ENCODE data around the gene DLGAP1.

DLGAP1 gene

DNA sequence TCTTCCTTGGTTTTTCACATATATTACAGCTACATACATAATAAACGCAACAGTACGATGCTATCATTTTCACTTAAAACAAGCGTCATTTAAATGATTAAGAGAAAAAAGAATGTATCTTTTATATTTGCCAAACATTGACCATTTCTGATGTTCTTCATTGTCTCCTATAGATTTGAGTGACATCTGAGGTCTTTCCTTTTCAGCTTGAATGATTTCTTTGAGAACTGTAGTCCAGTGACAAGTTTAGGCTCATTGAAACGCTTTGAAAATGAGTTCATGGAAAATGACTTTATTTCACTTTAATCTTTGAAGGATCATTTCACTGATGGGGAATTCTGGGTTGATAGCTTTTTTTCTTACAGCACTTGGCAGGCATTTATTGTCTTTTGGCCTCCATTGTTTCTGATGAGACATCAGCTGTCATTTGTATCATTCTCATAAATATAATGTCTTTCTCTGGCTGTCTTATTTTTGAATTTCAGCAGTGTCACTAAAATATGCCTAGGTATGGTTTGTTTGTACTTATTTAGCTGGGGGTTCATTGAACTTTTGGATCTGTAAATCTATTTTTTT is 994.2 kb downstream of the DLGAP1 start:
- H3K36me3 ChIP-seq (ENCODE audit: control insufficient read depth, insufficient read depth, low read length): no peaks in the 10 kb centered on the region
- H3K27me3 ChIP-seq (ENCODE audit: control insufficient read depth, insufficient read depth, low read length): no peaks in the 10 kb centered on the region
- no peak overlapping the region for H3K4me3 ChIP-seq (ENCODE audit: low read length)
- peaks cover 33% of the 10 kb centered on the region for H3K4me1 ChIP-seq (ENCODE audit: control insufficient read depth, insufficient read depth, low read length)
- H3K9me3 ChIP-seq (ENCODE audit: control insufficient read depth, low read length): no peaks in the 10 kb centered on the region
- H3K9ac ChIP-seq (ENCODE audit: low read length): no peak overlapping the region

DNA sequence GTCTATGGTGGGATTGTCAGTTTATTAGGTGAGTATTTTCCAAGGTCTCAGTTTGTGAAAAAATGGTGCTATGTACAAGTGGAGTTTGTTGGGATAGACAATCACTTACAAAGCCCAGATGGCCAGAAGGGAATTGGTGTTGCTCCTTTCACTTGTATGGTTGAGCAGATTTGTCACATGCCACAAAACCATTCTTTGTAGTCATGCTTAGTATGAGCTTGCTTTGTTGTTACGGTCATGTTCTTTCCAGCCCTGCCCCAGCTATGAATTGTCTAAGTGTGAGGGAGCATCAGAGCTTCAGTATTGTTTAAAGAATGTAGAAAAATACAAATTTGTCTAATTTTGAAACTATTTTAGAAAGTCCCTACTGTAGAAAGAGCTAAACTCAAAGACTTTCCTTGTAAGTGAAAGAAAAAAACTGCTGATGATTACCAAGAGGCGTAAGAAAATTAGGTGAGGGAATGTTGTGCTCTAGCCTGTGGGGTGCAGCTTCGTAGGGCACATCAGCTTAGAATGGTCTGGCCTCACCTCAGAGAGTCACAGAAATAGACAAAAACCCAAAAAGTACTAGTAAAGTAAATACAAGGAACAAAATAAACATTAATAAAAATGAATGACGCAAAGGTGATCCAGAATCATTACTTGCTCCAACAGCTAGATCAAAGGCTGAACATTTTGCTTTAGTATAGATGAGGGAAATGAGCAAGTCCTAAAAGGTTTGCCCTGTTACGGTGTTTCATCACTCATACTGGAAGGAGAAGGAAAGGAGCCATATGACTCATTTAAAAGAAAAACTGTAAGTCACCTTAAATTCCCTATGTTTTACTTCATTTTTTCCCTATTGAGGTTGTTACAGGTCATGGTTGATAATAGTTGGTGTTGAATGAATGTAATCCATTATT is 995.9 kb downstream of the DLGAP1 start:
- Histone ChIP-seq H3K36me3 (ENCODE audit: control insufficient read depth, insufficient read depth, low read length) (no peaks in the 10 kb centered on the region), H3K9ac (ENCODE audit: low read length) (peak overlapping the region; percentile 20), H3K4me1 (ENCODE audit: control insufficient read depth, insufficient read depth, low read length) (peaks cover 47% of the 10 kb centered on the region), H3K9me3 (ENCODE audit: control insufficient read depth, low read length) (no peaks in the 10 kb centered on the region), H3K4me3 (ENCODE audit: low read length) (no peak overlapping the region), H3K27me3 (ENCODE audit: control insufficient read depth, insufficient read depth, low read length) (no peaks in the 10 kb centered on the region)

DNA sequence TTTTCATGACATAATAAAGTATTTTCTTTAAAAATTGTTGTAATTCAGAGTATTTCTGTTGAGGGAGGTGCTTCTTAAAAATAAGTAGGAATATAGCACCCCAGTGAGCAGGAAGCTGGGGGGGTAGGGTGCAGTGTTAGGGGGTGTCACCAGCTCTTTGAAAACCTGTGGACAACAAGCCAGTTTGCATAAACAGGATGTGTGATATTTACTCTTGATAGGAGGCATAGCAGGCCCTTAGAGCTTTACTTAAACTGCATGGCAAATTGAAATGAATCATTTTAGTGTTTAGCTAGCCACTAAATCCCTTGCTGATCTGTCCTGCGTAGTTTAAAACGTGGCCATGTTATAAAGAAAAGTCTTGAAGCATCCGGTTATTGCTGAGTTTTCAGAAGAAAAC is 996.7 kb downstream of the DLGAP1 start:
- Histone ChIP-seq H3K9ac (ENCODE audit: low read length) (peak overlapping the region; percentile 20), H3K9me3 (ENCODE audit: control insufficient read depth, low read length) (no peaks in the 10 kb centered on the region), H3K36me3 (ENCODE audit: control insufficient read depth, insufficient read depth, low read length) (no peaks in the 10 kb centered on the region), H3K4me1 (ENCODE audit: control insufficient read depth, insufficient read depth, low read length) (peaks cover 50% of the 10 kb centered on the region), H3K27me3 (ENCODE audit: control insufficient read depth, insufficient read depth, low read length) (no peaks in the 10 kb centered on the region), H3K4me3 (ENCODE audit: low read length) (no peak overlapping the region)

DNA sequence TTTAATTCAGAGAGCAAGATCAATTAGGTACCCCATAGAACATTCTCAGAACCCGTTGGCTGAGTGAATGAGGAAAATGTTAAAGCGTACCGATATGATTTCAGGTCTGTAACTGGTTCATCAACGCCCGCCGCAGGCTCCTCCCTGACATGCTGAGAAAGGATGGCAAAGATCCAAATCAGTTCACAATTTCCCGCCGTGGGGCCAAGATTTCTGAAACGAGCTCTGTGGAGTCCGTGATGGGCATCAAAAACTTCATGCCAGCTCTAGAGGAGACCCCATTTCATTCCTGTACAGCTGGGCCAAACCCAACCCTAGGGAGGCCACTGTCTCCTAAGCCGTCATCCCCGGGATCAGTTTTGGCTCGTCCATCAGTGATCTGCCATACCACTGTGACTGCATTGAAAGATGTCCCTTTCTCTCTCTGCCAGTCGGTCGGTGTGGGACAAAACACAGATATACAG is 997.8 kb downstream of the DLGAP1 start:
- no peak overlapping the region for H3K4me3 ChIP-seq (ENCODE audit: low read length)
- no peaks in the 10 kb centered on the region for H3K9me3 ChIP-seq (ENCODE audit: control insufficient read depth, low read length)
- H3K9ac ChIP-seq (ENCODE audit: low read length): peak overlapping the region; percentile 2
- H3K27me3 ChIP-seq (ENCODE audit: control insufficient read depth, insufficient read depth, low read length): no peaks in the 10 kb centered on the region
- H3K36me3 ChIP-seq (ENCODE audit: control insufficient read depth, insufficient read depth, low read length): no peaks in the 10 kb centered on the region
- peaks cover 59% of the 10 kb centered on the region for H3K4me1 ChIP-seq (ENCODE audit: control insufficient read depth, insufficient read depth, low read length)

DNA sequence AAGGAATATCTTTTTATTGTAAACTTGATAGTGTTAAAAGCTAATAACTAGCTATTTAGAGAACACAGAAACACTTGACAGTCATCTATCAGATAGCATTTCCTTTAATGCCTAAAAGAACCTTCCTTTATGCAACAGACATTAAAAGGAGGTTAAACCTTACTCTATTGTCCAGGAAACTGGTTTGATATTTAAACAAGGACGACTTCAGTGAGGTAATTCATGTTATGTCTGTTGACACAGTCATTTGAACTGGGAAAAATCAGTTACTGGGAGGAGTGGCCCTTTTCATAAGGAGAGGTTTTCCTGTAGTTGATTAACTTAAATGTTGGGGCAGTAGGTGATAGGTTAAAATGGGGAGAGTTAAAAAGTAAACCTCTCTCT is 998.4 kb downstream of the DLGAP1 start:
- H3K36me3 ChIP-seq (ENCODE audit: control insufficient read depth, insufficient read depth, low read length): no peaks in the 10 kb centered on the region
- peaks cover 59% of the 10 kb centered on the region for H3K4me1 ChIP-seq (ENCODE audit: control insufficient read depth, insufficient read depth, low read length)
- H3K27me3 ChIP-seq (ENCODE audit: control insufficient read depth, insufficient read depth, low read length): no peaks in the 10 kb centered on the region
- no peaks in the 10 kb centered on the region for H3K9me3 ChIP-seq (ENCODE audit: control insufficient read depth, low read length)
- no peak overlapping the region for H3K4me3 ChIP-seq (ENCODE audit: low read length)
- H3K9ac ChIP-seq (ENCODE audit: low read length): peak overlapping the region; percentile 100

DNA sequence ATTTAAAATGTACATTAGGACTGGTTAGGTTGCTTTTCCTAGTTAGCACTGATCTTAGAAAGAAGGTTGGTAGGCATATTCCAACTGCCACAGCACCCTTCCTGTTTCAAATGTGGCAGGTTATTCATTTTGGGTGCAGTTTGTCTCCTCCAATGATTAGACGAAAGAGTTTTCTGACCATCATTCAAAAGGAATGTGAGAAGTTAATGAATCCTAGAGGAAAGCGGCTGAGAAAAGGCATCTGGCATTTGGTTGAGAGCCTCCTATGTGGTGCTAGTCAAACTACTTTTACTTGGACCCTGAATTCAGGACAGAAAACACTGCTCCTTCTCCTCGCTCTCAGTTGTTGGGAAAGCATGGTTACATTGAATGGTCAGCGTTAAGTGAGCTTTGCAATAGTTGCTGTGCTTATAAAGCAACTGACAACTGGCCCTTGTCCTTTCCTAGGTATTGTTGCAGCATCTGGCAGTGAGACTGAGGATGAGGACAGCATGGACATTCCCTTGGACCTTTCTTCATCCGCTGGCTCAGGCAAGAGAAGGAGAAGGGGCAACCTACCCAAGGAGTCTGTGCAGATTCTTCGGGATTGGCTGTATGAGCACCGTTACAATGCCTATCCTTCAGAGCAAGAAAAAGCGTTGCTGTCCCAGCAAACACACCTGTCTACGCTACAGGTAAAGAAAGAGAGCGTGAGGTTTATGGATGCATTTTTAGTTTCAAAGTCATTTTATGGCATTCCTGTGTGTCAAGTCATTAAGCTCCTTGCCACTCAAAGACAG is 999.0 kb downstream of the DLGAP1 start:
- Histone ChIP-seq H3K27me3 (ENCODE audit: control insufficient read depth, insufficient read depth, low read length) (no peaks in the 10 kb centered on the region), H3K9ac (ENCODE audit: low read length) (peak overlapping the region; percentile 100), H3K36me3 (ENCODE audit: control insufficient read depth, insufficient read depth, low read length) (no peaks in the 10 kb centered on the region), H3K4me3 (ENCODE audit: low read length) (no peak overlapping the region), H3K4me1 (ENCODE audit: control insufficient read depth, insufficient read depth, low read length) (peaks cover 59% of the 10 kb centered on the region), H3K9me3 (ENCODE audit: control insufficient read depth, low read length) (no peaks in the 10 kb centered on the region)

DNA sequence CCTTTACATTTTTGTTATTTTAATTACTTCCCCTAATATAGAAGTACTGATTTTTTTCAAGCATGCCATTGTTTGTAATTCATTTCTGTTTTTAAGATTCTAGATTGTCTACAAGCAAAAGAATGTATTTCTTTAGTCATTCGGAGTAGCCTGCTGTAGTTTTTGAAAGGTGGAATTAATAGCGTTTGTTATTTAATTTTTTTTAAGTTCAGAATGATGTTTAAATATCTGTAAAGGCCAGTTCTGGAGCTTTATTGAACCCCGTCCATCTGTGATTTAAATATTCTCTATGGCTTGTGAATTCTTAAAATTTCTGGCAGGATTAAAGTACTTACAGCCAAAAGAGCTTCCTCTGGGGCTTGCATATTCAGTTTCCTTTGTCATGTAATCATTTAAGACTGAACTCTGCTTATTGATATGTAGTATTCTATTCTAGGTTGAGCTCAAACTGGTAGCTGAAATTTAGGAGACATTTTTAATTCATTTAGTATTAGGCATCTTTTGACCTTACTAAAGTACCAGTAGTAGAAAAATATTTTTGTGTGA is 999.9 kb downstream of the DLGAP1 start:
- Histone ChIP-seq H3K4me1 (ENCODE audit: control insufficient read depth, insufficient read depth, low read length) (peaks cover 59% of the 10 kb centered on the region), H3K9ac (ENCODE audit: low read length) (peak overlapping the region; percentile 100), H3K36me3 (ENCODE audit: control insufficient read depth, insufficient read depth, low read length) (no peaks in the 10 kb centered on the region), H3K27me3 (ENCODE audit: control insufficient read depth, insufficient read depth, low read length) (no peaks in the 10 kb centered on the region), H3K4me3 (ENCODE audit: low read length) (no peak overlapping the region), H3K9me3 (ENCODE audit: control insufficient read depth, low read length) (no peaks in the 10 kb centered on the region)

DNA sequence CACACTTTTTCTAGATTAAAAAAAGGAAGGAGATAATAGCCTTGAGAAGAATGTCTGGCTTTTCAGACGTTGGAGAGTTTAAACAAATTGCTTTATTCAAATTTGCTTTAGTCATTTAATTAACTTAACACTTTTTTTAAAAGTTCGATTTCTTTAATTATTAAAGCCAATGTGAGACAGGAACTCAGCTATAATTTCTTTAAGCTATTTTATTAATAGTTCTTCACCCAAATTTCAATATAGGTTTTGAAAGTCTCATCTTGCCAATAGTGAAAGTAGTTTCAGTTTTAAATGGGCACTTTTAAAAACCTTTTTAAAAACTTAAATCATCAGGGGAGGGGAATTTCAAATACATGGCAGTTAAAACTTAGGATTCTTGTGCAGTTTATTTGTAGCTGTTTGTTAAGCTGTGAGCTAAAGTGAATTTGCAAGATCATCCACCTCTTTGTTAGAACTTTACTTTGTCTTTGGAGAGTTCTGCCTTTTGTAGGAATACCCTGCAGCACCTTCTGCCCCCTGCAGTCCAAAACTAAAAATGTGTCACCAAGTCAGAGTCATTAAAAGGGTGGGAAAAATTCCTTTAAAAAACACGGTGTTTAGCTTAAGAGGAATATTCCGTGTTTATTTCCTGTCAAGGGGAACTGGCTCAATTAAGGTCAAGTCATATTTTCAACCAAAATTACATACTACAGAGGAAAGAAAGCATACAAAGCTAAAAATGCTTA is 1000.6 kb downstream of the DLGAP1 start:
- H3K9ac ChIP-seq (ENCODE audit: low read length): peak overlapping the region; percentile 100

DNA sequence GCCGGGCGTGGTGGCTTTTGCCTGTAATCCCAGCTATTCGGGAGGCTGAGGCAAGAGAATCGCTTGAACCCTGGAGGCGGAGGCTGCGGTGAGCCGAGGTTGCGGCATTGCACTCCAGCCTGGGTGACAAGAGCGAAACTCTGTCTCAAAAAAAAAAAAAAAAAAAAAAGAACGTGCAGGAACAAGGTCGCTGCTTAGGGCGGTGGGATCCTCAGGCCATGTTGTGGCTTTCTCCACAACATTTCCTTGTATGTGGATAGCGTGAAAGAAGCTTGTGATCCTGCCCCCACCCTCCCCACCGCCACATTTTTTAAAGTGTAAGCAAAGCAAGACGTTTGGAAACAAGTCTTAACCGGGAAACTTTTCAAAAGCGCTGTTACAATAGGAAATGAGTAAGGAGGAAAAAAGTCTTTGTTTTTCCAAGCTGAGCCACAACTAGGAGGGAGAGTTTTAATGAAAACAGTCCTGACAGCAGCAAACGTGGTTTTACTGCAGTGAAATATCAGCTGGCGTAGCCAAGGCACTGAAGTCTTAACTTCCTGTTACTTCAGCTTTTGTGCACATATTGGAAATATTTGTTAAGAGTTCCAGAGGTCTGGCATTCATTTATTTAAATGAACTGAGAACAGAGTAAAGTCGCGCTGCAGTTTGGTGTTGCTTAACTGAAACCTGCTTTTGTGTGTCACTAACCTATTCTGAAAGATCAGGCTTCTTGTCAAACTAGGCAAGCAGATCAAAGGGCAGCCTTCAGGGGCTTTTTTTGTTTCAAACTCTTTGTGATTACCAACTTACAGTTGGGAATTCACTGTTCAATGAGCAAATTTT is 1001.4 kb downstream of the DLGAP1 start:
- Histone ChIP-seq H3K27me3 (ENCODE audit: control insufficient read depth, insufficient read depth, low read length) (no peaks in the 10 kb centered on the region), H3K9me3 (ENCODE audit: control insufficient read depth, low read length) (no peaks in the 10 kb centered on the region), H3K4me1 (ENCODE audit: control insufficient read depth, insufficient read depth, low read length) (peaks cover 50% of the 10 kb centered on the region), H3K9ac (ENCODE audit: low read length) (peak overlapping the region; percentile 100), H3K4me3 (ENCODE audit: low read length) (peak overlapping the region; percentile 94), H3K36me3 (ENCODE audit: control insufficient read depth, insufficient read depth, low read length) (no peaks in the 10 kb centered on the region)

More for the DNA sequence above, 1000.6 kb downstream of the DLGAP1 start:
- Histone ChIP-seq H3K27me3 (ENCODE audit: control insufficient read depth, insufficient read depth, low read length) (no peaks in the 10 kb centered on the region), H3K4me1 (ENCODE audit: control insufficient read depth, insufficient read depth, low read length) (peaks cover 58% of the 10 kb centered on the region), H3K4me3 (ENCODE audit: low read length) (peak overlapping the region; percentile 94), H3K9me3 (ENCODE audit: control insufficient read depth, low read length) (no peaks in the 10 kb centered on the region), H3K36me3 (ENCODE audit: control insufficient read depth, insufficient read depth, low read length) (no peaks in the 10 kb centered on the region)

DNA sequence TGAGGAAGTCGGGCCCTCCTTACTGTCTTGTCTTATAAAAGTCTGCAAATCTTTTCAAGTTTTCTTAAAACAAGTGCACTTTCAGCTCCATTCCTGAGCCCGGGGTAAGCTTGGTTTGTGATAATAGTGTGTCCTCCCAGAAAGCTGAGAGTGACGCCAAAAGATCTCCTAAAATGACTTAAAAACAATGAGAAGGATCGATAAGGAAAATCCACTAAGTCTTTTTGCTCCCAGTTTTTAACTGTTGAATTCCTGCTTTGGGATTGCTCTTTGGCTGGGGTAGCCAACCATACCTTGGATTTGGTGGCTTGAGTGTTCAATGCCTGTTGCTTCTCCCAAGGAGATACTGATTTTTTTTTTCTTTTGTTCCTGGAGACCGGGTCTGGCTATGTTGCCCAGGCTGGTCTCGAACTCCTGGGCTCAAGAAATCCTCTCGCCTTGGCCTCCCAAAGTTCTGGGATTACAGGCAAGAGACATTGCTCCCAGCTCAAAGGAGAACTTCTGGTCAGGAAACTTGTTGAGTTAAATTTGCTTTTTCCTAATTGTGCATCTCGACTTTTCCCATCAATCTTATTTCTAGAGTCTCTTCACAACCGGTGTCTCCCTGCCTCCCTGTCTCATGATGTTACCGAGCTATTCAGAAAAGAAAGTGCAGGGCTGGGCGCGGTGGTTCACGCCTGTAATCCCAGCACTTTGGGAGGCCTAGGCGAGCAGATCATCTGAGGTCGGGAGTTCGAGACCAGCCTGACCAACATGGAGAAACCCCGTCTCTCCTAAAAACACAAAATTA is 1002.2 kb downstream of the DLGAP1 start:
- H3K36me3 ChIP-seq (ENCODE audit: control insufficient read depth, insufficient read depth, low read length): no peaks in the 10 kb centered on the region
- peak overlapping the region; percentile 94 for H3K4me3 ChIP-seq (ENCODE audit: low read length)
- H3K9ac ChIP-seq (ENCODE audit: low read length): peak overlapping the region; percentile 100
- no peaks in the 10 kb centered on the region for H3K9me3 ChIP-seq (ENCODE audit: control insufficient read depth, low read length)
- H3K4me1 ChIP-seq (ENCODE audit: control insufficient read depth, insufficient read depth, low read length): peaks cover 42% of the 10 kb centered on the region
- H3K27me3 ChIP-seq (ENCODE audit: control insufficient read depth, insufficient read depth, low read length): no peaks in the 10 kb centered on the region
